Bronchial epithelial cell (primary cell): ENCODE data around the gene DOCK8. TPM values are rescaled to one million over a fixed set of nuclear protein-coding genes. Genes with fewer than 3 reads are reported as not detected.

Experiments used
- DNase-seq: peaks from one replicate; pipeline ENCODE4 v3.0.0-alpha.2; 2010; ENCODE audit warnings: low read depth
- FAIRE-seq: peaks from 2 replicates; lab custom pipeline; 2011; peaks lifted over from hg19 to GRCh38; lab: Jason Lieb, UNC
- H3K27me3 ChIP-seq: 2 replicates; pipeline ENCODE4 v1.5.1; 2011; ENCODE audit warnings: low read length; ENCODE audit not compliant: control insufficient read depth, insufficient read depth
- H3K36me3 ChIP-seq: 2 replicates; pipeline ENCODE4 v1.5.1; 2011; ENCODE audit warnings: low read length; ENCODE audit not compliant: control insufficient read depth, insufficient read depth
- H3K4me3 ChIP-seq: 2 replicates; pipeline ENCODE4 v1.5.1; 2011; ENCODE audit warnings: mild to moderate bottlenecking, low read depth, low read length, control low read depth
- CTCF ChIP-seq: IDR thresholded peaks from 2 replicates; pipeline ENCODE4 v1.5.1; 2011; ENCODE audit warnings: mild to moderate bottlenecking, moderate library complexity, low read length, control low read depth, inconsistent platforms; ENCODE audit not compliant: insufficient read depth, severe bottlenecking
- total RNA-seq: library from RNA; depleted of rRNA; stranded (reverse); fragments of >200 nt; gene quantifications from 2 replicates; pipeline ENCODE4 v1.2.1, GENCODE V29; 2014

Gene DOCK8
- total RNA-seq, 1 donor from 2014 or later: 0.26 TPM

- DNase-seq: no peak
- no peak overlapping the region for H3K4me3 ChIP-seq
- no peak for TF ChIP-seq CTCF
- H3K27me3 ChIP-seq: no peaks in the 10 kb centered on the region
- no peak for FAIRE-seq
- H3K36me3 ChIP-seq: no peaks in the 10 kb centered on the region
Observed at GRCh38 chr9:456365-456764, 241.7 kb downstream of the DOCK8 start.

GRCh38 chr9:458590-458989 is 243.9 kb downstream of the DOCK8 start:
- no peaks in the 10 kb centered on the region for H3K36me3 ChIP-seq
- H3K27me3 ChIP-seq: no peaks in the 10 kb centered on the region
- no peak for TF ChIP-seq CTCF
- no peak overlapping the region for H3K4me3 ChIP-seq
- no peak for DNase-seq
- no peak for FAIRE-seq

DNA sequence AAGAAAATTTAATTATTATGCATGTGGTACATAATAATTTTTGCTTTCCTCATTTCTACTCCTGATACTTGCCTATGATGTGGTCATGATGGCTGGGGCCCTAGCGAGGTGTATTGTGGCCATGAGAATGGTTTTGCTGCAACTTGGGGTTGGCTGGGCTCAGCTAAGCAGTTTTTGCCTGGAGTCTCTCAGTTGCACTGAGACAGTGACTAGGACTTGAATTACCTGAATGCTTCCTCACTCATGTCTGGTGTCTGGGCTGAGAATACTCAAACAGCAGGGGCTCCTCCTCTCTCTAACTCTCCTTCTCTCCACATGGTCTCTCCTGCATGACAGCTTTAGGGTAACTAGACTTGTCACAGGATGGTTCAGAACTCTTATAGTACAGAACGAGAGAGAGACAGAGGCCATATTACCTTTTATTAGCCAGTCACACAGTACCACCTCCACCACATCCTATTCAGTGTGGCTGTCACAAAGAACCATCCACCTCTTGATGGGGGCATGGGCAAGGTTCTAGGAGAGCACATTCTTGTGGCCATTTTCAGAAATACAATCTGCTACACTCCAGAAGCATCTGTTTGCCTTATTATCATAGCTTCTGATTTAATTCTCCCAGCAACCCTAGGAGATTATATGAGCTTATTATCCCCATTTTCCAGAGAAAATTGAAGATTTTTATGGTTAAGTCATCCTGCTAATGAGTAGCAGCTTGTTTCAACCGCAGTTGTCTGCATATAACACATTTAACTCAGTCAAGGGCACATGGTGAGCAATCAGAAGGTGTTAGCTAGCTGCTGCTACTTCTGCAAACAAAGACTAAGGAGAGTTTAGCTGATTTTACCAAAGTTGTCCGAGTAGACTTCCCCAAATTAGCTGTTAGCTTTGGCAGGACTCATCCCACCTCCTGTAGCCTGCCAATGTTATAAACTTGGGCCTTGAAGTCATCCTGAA is 245.1 kb downstream of the DOCK8 start:
- no peak for TF ChIP-seq CTCF

GRCh38 chr9:462121-462520 is 247.5 kb downstream of the DOCK8 start:
- H3K4me3 ChIP-seq: no peak overlapping the region
- no peaks in the 10 kb centered on the region for H3K27me3 ChIP-seq
- no peak for TF ChIP-seq CTCF
- DNase-seq (no peak), FAIRE-seq (no peak)
- no peaks in the 10 kb centered on the region for H3K36me3 ChIP-seq

More for the DNA sequence above, 245.1 kb downstream of the DOCK8 start:
- FAIRE-seq (no peak), DNase-seq (no peak)
- no peaks in the 10 kb centered on the region for H3K27me3 ChIP-seq
- no peaks in the 10 kb centered on the region for H3K36me3 ChIP-seq
- H3K4me3 ChIP-seq: no peak overlapping the region

- Histone ChIP-seq H3K36me3 (no peaks in the 10 kb centered on the region), H3K27me3 (no peaks in the 10 kb centered on the region), H3K4me3 (no peak overlapping the region)
- no peak for DNase-seq
- TF ChIP-seq CTCF: no peak
- peak; percentile 82 for FAIRE-seq
Observed at GRCh38 chr9:462606-463005, 247.9 kb downstream of the DOCK8 start.
